LNCaP clone FGC (cell line): ENCODE results near the gene PSMD5.
A peak's percentile ranks its signal among the peaks of the same experiment; 100 is the strongest.

Experiments used
- DNase-seq: peaks from one replicate; pipeline ENCODE4 v3.0.0-alpha.2; 2011; ENCODE audit warnings: low read depth
- H3K4me3 ChIP-seq: 2 replicates; pipeline ENCODE4 v1.5.1; 2011; ENCODE audit warnings: mild to moderate bottlenecking, low read depth, low read length, control low read depth
- CTCF ChIP-seq: IDR thresholded peaks from 2 replicates; pipeline ENCODE4 v1.5.1; 2012; ENCODE audit warnings: mild to moderate bottlenecking; ENCODE audit not compliant: control insufficient read depth, insufficient read depth; ENCODE audit errors: extremely low read depth

PSMD5 gene

GRCh38 chr9:120768247-120768646, 74.5 kb downstream of the PSMD5 start:
- no peak for DNase-seq
- H3K4me3 ChIP-seq, result no peak overlapping the region
- no peak for TF ChIP-seq CTCF

GRCh38 chr9:120767451-120767850, 75.3 kb downstream of the PSMD5 start:
- peak; percentile 33 for DNase-seq
- H3K4me3 ChIP-seq, result no peak overlapping the region
- no peak for TF ChIP-seq CTCF
